C4-2B (cell line): Measurements from ENCODE around the gene MECP2.

ENCODE experiments used
- ZFX ChIP-seq: fragments of 450-650 bp; IDR thresholded peaks from 2 replicates; pipeline ENCODE4 v1.6.1; 2017
- TF ChIP-seq, protein P1 (sequence below): fragments of 450-650 bp; conservative IDR thresholded peaks from 2 replicates; pipeline ENCODE4 v1.5.1; 2017; ENCODE audit warnings: mild to moderate bottlenecking

GRCh38 chrX:154059729-154060245 is 37.7 kb downstream of the MECP2 start:
- TF ChIP-seq, protein P1, sequence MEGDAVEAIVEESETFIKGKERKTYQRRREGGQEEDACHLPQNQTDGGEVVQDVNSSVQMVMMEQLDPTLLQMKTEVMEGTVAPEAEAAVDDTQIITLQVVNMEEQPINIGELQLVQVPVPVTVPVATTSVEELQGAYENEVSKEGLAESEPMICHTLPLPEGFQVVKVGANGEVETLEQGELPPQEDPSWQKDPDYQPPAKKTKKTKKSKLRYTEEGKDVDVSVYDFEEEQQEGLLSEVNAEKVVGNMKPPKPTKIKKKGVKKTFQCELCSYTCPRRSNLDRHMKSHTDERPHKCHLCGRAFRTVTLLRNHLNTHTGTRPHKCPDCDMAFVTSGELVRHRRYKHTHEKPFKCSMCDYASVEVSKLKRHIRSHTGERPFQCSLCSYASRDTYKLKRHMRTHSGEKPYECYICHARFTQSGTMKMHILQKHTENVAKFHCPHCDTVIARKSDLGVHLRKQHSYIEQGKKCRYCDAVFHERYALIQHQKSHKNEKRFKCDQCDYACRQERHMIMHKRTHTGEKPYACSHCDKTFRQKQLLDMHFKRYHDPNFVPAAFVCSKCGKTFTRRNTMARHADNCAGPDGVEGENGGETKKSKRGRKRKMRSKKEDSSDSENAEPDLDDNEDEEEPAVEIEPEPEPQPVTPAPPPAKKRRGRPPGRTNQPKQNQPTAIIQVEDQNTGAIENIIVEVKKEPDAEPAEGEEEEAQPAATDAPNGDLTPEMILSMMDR: no peak
- no peak for TF ChIP-seq ZFX
